HG02870 (cell line): ENCODE data around the gene TRPM3.
"Not testable (repeated sequence)": the region's sequence is repeated elsewhere in the genome, so short reads cannot be mapped to it uniquely, and the experiment has no call there.

Experiments used
- ATAC-seq: cut with Tn5 transposase; IDR thresholded peaks from one replicate; pipeline ENCODE4 v1.9.1; 2021; ENCODE audit warnings: mild to moderate bottlenecking, moderate library complexity; ENCODE audit not compliant: unreplicated experiment

The TRPM3 gene

GRCh38 chr9:70683841-70684240 lies 437.6 kb downstream of the TRPM3 start:
- ATAC-seq, result no peak

GRCh38 chr9:70682298-70682697 lies 439.1 kb downstream of the TRPM3 start:
- no peak for ATAC-seq

- ATAC-seq, result no peak
Observed at GRCh38 chr9:70679845-70680244, 441.6 kb downstream of the TRPM3 start.

- ATAC-seq, result no peak
Observed at GRCh38 chr9:70678153-70678552, 443.3 kb downstream of the TRPM3 start.

- ATAC-seq, result no peak
Observed at GRCh38 chr9:70677055-70677735, 444.2 kb downstream of the TRPM3 start.

GRCh38 chr9:70675868-70676370 lies 445.5 kb downstream of the TRPM3 start:
- no peak for ATAC-seq

- ATAC-seq, result no peak
Observed at GRCh38 chr9:70673844-70674243, 447.6 kb downstream of the TRPM3 start.

- no peak for ATAC-seq
Observed at GRCh38 chr9:70672161-70672649, 449.2 kb downstream of the TRPM3 start.

GRCh38 chr9:70668751-70669150 lies 452.7 kb downstream of the TRPM3 start:
- ATAC-seq, result no peak

GRCh38 chr9:70658765-70659164 lies 462.7 kb downstream of the TRPM3 start:
- no peak for ATAC-seq

- no peak for ATAC-seq
Observed at GRCh38 chr9:70656281-70656680, 465.1 kb downstream of the TRPM3 start.

GRCh38 chr9:70654144-70654543 lies 467.3 kb downstream of the TRPM3 start:
- ATAC-seq, result no peak

- ATAC-seq, result not testable (repeated sequence)
Observed at GRCh38 chr9:70644627-70645026, 476.8 kb downstream of the TRPM3 start.

- no peak for ATAC-seq
Observed at GRCh38 chr9:70642341-70642740, 479.1 kb downstream of the TRPM3 start.

GRCh38 chr9:70641631-70642030 lies 479.8 kb downstream of the TRPM3 start:
- ATAC-seq, result no peak

GRCh38 chr9:70641031-70641430 lies 480.4 kb downstream of the TRPM3 start:
- ATAC-seq, result no peak

GRCh38 chr9:70639853-70640814 lies 481.3 kb downstream of the TRPM3 start:
- ATAC-seq, result no peak

GRCh38 chr9:70635790-70636189 lies 485.6 kb downstream of the TRPM3 start:
- no peak for ATAC-seq

GRCh38 chr9:70634696-70635095 lies 486.7 kb downstream of the TRPM3 start:
- ATAC-seq, result no peak

GRCh38 chr9:70630971-70631370 lies 490.4 kb downstream of the TRPM3 start:
- no peak for ATAC-seq

- not testable (repeated sequence) for ATAC-seq
Observed at GRCh38 chr9:70629080-70629685, 492.2 kb downstream of the TRPM3 start.
